Stomach smooth muscle (tissue), 2 donors: Measurements from ENCODE around the gene MMD.
"Not testable (repeated sequence)": the region's sequence is repeated elsewhere in the genome, so short reads cannot be mapped to it uniquely, and the experiment has no call there.

ENCODE experiments used
- H3K27ac ChIP-seq: one replicate; pipeline ENCODE4 v1.7.0; 2013; ENCODE audit warnings: mild to moderate bottlenecking, low read length, inconsistent platforms
- H3K27me3 ChIP-seq, 2 donors: one replicate each; pipeline ENCODE4 v1.7.0; 2013; ENCODE audit warnings: low read length in 2 of 2; ENCODE audit not compliant: insufficient read depth in 2 of 2, control insufficient read depth in 1 of 2
- H3K36me3 ChIP-seq, 2 donors: one replicate each; pipeline ENCODE4 v1.7.0; 2013; ENCODE audit warnings: low read length in 2 of 2; ENCODE audit not compliant: control insufficient read depth in 2 of 2, insufficient read depth in 2 of 2
- H3K4me1 ChIP-seq: one replicate; pipeline ENCODE4 v1.7.0; 2013; ENCODE audit warnings: low read length; ENCODE audit not compliant: control insufficient read depth, insufficient read depth
- H3K4me3 ChIP-seq, 2 donors: one replicate each; pipeline ENCODE4 v1.7.0; 2013; ENCODE audit warnings: low read length in 2 of 2
- H3K9ac ChIP-seq, 2 donors: one replicate each; pipeline ENCODE4 v1.7.0; 2013; ENCODE audit warnings: low read length in 2 of 2, mild to moderate bottlenecking in 1 of 2
- H3K9me3 ChIP-seq, 2 donors: one replicate each; pipeline ENCODE4 v1.7.0; 2013; ENCODE audit warnings: low read length in 2 of 2; ENCODE audit not compliant: control insufficient read depth in 2 of 2
- donor health status: healthy.
- donor health status: Pancreatic carcinoma.

MMD gene

GRCh38 chr17:55407641-55408566, 13.7 kb downstream of the MMD start:
- Histone ChIP-seq H3K4me1 (peaks cover 4% of the 10 kb centered on the region), H3K36me3 (peaks cover 28 to 36% of the 10 kb centered on the region in 2 donors), H3K27me3 (no peaks in the 10 kb centered on the region), H3K9me3 (no peaks in the 10 kb centered on the region), H3K4me3 (no peak overlapping the region), H3K27ac (no peak overlapping the region), H3K9ac (no peak overlapping the region)

GRCh38 chr17:55405600-55405999, 16.0 kb downstream of the MMD start:
- Histone ChIP-seq H3K27me3 (no peaks in the 10 kb centered on the region), H3K27ac (no peak overlapping the region), H3K9me3 (no peaks in the 10 kb centered on the region), H3K9ac (no peak overlapping the region), H3K4me3 (no peak overlapping the region), H3K4me1 (peaks cover under 1% of the 10 kb centered on the region), H3K36me3 (peaks cover 22 to 32% of the 10 kb centered on the region in 2 donors)

- not testable (repeated sequence) for H3K27ac ChIP-seq, H3K4me3 ChIP-seq, H3K27me3 ChIP-seq, H3K9me3 ChIP-seq, H3K4me1 ChIP-seq, H3K9ac ChIP-seq
- H3K36me3 ChIP-seq: peaks cover 17 to 24% of the 10 kb centered on the region in 2 donors
These were observed 17.4 kb downstream of the MMD start for GRCh38 chr17:55404197-55404596.

GRCh38 chr17:55402374-55402773, 19.3 kb downstream of the MMD start:
- Histone ChIP-seq H3K9ac (no peak overlapping the region), H3K27ac (no peak overlapping the region), H3K9me3 (no peaks in the 10 kb centered on the region), H3K36me3 (peaks cover 14 to 27% of the 10 kb centered on the region in 2 donors), H3K27me3 (no peaks in the 10 kb centered on the region), H3K4me1 (peaks cover 4% of the 10 kb centered on the region), H3K4me3 (no peak overlapping the region)

- no peaks in the 10 kb centered on the region for H3K27me3 ChIP-seq
- H3K4me1 ChIP-seq: peaks cover 4% of the 10 kb centered on the region
- H3K27ac ChIP-seq: no peak overlapping the region
- no peak overlapping the region for H3K4me3 ChIP-seq
- no peak overlapping the region for H3K9ac ChIP-seq
- peaks cover 7 to 26% of the 10 kb centered on the region in 2 donors for H3K36me3 ChIP-seq
- no peaks in the 10 kb centered on the region for H3K9me3 ChIP-seq
These were observed 22.9 kb downstream of the MMD start for GRCh38 chr17:55398689-55399088.

GRCh38 chr17:55395803-55396505, 25.7 kb downstream of the MMD start:
- H3K4me3 ChIP-seq: no peak overlapping the region
- peaks cover 9 to 24% of the 10 kb centered on the region in 2 donors for H3K36me3 ChIP-seq
- no peak overlapping the region for H3K9ac ChIP-seq
- no peak overlapping the region for H3K27ac ChIP-seq
- H3K9me3 ChIP-seq: no peaks in the 10 kb centered on the region
- H3K27me3 ChIP-seq: no peaks in the 10 kb centered on the region
- H3K4me1 ChIP-seq: peaks cover 4% of the 10 kb centered on the region

- H3K4me1 ChIP-seq: peaks cover 4% of the 10 kb centered on the region
- H3K9ac ChIP-seq: no peak overlapping the region
- no peaks in the 10 kb centered on the region for H3K27me3 ChIP-seq
- no peak overlapping the region for H3K4me3 ChIP-seq
- no peaks in the 10 kb centered on the region for H3K9me3 ChIP-seq
- no peak overlapping the region for H3K27ac ChIP-seq
- H3K36me3 ChIP-seq: peaks cover 8 to 21% of the 10 kb centered on the region in 2 donors
These were observed 27.1 kb downstream of the MMD start for GRCh38 chr17:55394357-55395021.

- H3K9ac ChIP-seq: no peak overlapping the region
- no peaks in the 10 kb centered on the region for H3K4me1 ChIP-seq
- no peak overlapping the region for H3K27ac ChIP-seq
- H3K36me3 ChIP-seq: peaks cover 2 to 13% of the 10 kb centered on the region in 2 donors
- H3K4me3 ChIP-seq: no peak overlapping the region
- no peaks in the 10 kb centered on the region for H3K27me3 ChIP-seq
- H3K9me3 ChIP-seq: no peaks in the 10 kb centered on the region
These were observed 29.7 kb downstream of the MMD start for GRCh38 chr17:55391764-55392467.

- Histone ChIP-seq H3K27me3 (no peaks in the 10 kb centered on the region), H3K27ac (no peak overlapping the region), H3K4me3 (no peak overlapping the region), H3K4me1 (no peaks in the 10 kb centered on the region), H3K9me3 (no peaks in the 10 kb centered on the region), H3K36me3 (peaks cover 2 to 13% of the 10 kb centered on the region in 2 donors), H3K9ac (no peak overlapping the region)
These were observed 30.3 kb downstream of the MMD start for GRCh38 chr17:55391244-55391757.

- Histone ChIP-seq H3K36me3 (peaks cover 2 to 13% of the 10 kb centered on the region in 2 donors), H3K9me3 (no peaks in the 10 kb centered on the region), H3K4me1 (no peaks in the 10 kb centered on the region), H3K27me3 (no peaks in the 10 kb centered on the region), H3K9ac (no peak overlapping the region), H3K4me3 (no peak overlapping the region), H3K27ac (no peak overlapping the region)
These were observed 31.2 kb downstream of the MMD start for GRCh38 chr17:55390364-55390977.
